CD4-positive, alpha-beta T cell treated with Interferon alpha-2 for 1 hour (primary cell): ENCODE measurements around the gene PDZK1IP1.
"Not testable (repeated sequence)": the region's sequence is repeated elsewhere in the genome, so short reads cannot be mapped to it uniquely, and the experiment has no call there.

Source experiments
- DNase-seq, 2 donors: peaks; one replicate each; pipeline ENCODE4 v3.0.0-alpha.2; 2020 to 2022

The PDZK1IP1 gene

DNA sequence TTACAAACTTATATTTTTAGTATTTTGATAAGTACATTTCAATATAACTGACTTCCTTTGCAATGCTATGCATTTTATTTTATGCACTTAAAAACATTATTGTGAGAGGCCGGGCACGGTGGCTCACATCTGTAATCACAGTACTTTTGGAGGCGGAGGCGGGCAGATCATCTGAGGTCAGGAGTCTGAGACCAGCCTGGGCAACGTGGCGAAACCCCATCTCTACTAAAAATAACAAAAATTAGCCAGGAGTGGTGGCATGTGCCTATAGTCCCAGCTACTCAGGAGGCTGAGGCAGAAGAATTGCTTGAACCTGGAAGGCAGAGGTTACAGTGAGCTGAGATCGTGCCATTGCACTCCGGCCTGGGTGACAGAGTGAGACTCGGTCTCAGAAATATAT lies 6.1 kb upstream of the PDZK1IP1 start:
- DNase-seq: not testable (repeated sequence)

DNA sequence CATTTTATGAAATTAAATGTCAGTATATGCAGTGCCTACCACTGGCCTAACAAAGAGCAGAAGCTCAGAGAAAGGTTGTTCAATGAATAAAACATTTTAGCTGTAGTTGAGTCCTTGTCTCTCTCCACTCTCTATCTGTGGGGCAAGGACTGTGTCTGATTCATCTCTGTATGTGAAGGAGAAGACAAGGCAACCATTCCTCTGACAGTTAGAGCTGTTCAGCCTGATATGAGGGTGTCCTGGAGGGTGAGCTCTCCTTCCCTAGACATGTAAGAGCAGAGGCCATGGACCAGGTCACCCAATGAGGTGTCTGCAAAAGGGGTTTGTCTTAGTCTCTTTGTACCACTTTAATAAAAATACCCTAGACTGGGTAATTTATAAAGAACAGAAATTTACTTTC lies 4.5 kb upstream of the PDZK1IP1 start:
- DNase-seq: no peak

- DNase-seq: not testable (repeated sequence)
These were observed 3.7 kb upstream of the PDZK1IP1 start for GRCh38 chr1:47193496-47193895.

GRCh38 chr1:47192458-47193384 lies 2.9 kb upstream of the PDZK1IP1 start:
- DNase-seq: peak; percentile 55 to 67

- no peak for DNase-seq
These were observed 2.2 kb upstream of the PDZK1IP1 start for GRCh38 chr1:47191940-47192457.

DNA sequence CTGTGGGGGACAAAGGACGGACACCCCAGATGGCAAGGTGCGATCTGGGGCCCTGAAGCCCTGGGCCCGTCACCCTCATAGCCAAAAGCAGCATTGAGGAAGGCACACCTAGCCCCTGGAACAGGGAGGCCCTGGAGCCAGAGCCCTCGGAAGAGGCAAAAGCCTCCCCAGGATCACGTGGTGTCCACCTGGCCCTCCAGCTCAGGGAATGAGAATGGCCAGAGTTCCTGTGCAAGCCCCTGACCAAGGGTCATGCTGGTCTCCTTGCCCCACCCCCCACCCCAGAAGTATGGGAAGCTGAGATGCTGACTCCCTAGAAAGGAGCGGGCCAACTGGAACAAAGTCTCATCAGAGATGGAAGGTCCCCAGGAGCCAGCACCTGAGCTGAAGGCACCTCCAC lies 1.0 kb upstream of the PDZK1IP1 start:
- no peak for DNase-seq

DNA sequence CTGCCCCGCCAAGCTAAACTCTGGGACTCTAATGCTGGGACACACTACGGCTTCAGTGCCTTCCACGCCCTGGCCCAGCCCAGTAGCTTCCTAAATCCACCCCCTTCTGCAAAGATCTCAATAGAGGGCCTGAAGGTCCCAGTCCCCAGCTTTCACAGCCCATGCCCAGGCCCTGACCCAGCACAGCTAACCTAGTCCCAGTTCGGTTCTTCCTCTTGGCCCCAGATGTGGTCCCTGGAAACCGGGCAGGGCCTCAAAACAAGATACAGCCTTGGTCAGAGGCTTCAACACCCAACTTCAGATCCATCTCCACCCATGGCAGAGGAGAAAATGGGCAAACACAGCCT lies 646 bp upstream of the PDZK1IP1 start:
- DNase-seq: no peak

DNA sequence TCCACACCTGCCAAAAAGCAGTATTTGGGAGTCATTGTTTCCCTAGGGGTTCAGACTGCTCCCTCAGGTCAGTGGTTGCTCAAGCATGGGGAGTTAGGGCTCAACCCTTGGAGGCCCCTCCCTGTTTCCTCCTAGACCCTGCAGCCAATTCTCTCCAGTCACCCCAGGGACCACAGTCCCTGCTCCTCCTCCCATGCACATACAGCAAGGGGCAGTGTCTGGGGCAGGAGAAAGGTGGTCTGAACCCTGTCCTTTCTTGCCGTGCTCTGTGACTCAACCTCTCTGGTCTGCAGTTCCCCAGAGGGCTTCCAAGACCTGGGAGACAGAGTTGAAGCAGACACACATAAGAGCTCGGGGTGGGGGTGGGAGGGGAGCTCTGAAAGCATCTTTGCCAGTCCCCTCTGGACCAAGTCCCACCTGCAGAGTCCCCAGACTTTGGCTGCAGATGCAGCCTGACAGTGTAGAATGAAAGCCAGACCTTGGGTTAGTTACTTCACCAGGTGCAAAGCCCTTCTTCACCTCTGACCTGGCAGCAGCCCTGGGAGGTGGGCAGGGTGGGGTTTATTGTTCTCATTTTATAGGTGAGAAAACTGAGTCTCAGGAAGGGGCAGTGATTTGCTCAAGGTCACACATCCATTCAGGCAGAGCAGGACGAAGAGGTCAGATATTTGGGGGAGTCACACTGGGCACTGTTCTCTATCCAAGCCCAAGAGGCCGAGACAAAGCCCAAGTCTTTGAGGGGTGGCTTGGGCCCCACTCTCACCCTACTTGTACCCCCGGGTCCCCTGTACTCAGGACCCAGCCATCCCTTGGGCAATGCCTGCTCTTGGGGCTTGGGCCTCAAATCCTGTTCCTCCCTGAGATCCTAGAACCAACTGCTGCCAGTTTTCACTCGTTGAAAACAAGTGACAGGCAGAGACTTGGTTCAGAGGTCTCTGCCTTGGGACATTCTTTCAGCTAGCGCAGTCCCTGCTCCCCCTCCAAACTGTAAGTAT lies 748 bp downstream of the PDZK1IP1 start:
- DNase-seq: no peak

DNA sequence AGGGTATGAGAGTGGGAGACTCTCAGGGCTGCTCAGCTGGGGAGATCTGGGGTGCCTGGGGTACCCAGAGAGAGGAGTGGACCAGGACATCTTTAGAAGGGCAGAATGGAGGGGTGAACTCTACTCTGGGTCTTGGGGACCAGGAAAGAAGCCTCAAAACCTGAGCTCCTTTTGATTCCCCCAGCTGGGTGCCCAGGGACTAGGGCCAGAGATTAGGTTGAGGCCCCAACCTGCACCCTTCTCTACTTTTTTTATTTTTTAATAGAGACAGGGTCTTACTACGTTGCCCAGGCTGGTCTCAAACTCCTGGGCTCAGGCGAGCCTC lies 1.9 kb downstream of the PDZK1IP1 start:
- no peak for DNase-seq

- DNase-seq: no peak
These were observed 2.5 kb downstream of the PDZK1IP1 start for GRCh38 chr1:47187231-47187925.

DNA sequence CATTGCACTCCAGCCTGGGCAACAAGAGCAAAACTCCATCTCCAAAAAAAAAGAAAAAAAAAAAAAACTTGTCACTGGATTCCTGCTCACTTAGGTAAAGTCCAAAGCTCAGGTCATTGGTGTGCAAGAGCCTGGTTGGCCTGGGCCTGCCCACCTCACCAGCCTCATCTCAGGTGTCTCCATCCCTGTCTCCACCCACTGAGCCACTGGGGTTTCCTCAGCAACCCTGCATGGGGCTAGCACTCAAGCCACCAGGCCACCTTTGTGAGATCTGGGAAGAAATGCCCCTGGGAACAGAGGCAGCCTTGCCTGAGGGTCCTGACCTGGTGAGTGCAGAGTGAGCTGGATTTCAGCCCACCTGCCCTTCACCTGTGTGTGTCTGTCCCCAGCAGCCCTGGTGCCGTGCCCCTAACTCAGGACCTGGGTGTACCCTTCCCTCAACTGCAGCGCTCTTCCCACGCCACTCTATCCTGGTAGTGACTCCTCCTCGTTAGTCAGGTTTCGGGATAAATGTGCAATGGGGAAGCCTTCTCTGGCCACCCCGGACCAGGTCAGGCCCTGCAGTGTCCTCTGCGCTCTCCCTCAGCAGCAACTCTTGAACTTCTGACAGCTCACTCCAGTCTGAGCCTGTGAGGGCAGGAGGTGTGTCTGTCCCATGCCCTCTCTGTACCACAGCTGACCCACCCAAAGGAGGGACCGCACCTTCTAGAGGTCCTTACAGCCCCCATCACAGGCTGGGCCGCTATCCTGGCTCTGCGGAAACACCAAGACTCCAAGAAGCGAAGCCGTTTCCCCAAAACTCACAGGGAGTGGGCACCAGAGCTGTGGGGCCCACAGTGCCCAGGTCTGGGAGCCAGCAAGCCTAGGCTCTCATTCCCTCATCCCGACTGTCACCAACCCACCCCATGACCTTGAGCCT lies 3.3 kb downstream of the PDZK1IP1 start:
- DNase-seq: no peak

DNA sequence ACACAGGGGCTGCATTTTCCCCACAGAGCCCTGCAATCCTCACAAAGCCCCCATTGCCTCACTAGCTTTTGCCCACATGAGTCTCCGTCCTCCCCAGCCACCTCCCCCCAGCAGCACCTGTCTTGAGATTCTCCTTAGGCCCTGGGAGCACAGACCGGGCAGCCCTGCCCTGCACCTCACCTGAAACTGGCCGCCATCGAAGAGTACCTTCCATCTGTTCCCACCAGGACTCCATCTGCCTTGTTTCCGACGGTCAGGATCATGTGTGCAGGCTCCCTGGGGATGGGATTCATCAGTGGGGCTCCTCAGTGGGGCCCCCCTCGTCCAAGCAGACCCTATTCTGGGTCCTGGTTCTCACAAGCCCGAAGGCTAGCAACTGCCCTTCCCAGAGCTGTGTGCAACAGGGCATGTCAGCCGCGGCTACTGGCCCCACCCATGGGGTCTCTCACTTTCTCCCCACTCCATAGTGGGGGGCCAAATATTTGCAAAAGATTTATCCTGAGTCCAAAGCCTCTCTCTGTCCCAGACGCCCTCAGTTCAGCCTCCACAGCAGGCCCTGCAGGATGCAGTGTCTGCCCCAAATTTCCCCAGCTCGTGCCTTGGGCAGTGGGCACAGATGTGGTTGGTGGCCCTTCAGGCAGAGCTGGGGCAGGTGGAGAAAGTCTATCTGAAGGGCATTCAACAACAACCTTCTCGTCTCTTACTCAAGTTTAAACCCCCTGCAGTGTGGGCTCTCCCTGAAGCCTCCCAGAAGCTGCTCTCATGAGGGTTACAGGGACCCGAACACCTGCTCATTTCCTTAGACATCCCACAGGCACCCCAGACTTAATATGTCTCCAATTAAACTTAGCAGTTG lies 4.8 kb downstream of the PDZK1IP1 start:
- DNase-seq: no peak

DNA sequence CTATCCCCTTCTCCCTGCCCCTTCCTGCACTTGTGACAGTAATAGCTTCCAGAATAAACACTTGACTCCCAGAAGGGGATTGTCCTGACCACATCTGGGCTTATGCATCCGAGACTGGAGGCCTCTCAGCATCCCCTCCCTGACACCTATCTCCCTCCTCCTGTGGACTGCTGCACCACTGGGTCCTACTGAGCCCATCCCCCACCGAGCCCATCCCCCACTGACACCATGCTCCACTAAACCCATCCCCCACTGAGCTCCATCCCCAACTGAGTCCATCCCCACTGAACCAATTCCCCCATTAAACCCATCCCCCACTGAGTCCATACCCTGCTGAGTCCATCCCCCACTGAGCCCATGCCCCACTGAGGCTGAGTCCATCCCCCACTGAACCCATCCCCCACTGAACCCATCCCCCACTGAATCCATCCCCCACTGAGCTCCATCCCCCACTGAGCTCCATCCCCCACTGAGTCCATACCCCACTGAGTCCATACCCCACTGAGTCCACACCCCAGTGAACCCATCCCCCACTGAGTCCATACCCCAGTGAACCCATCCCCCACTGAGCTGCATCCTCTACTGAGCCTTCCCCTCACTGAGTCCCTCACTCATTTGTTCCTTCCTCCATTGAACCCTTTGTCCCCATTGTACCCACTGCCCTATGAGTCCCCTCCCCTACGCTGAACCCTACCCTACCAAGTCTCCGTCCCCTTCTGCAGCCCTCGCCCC lies 5.6 kb downstream of the PDZK1IP1 start:
- DNase-seq: no peak

DNA sequence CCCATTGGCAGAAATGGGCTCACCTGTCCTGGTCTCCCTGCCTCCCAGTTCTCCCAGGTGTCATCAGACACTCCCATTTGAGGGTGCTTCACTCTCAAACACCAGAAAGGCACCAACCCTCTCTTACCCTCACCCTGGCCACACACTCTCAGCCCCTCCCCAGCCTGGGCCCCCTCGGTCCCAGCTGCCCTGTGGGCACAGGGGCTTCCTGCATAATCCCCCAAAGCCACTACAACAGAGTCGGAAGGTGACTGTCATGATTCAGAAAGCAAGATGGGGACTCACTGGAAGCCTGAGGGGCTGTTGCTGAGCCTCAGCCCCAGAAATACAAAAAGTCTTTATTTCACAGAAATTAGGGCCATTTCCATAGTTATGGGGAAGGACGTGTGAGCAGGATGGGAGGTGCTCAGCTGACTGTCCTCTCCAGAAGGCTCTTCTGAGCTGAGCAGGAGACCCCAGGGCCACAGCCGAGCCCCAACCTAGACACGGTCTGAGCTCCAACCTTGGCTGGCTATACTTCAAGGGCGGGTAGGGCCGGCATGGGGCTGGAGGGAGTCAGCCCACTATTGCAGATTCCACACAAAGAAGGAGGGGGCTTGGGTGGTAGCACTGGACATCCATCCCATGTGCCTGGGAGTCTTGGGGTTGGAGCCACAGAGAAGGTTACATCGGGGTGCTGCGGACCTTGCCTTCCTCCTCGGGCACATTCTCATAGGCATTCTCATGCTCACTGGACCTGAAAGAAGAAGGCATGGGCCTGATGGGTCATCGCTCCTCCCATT lies 6.3 kb downstream of the PDZK1IP1 start:
- DNase-seq: no peak

DNA sequence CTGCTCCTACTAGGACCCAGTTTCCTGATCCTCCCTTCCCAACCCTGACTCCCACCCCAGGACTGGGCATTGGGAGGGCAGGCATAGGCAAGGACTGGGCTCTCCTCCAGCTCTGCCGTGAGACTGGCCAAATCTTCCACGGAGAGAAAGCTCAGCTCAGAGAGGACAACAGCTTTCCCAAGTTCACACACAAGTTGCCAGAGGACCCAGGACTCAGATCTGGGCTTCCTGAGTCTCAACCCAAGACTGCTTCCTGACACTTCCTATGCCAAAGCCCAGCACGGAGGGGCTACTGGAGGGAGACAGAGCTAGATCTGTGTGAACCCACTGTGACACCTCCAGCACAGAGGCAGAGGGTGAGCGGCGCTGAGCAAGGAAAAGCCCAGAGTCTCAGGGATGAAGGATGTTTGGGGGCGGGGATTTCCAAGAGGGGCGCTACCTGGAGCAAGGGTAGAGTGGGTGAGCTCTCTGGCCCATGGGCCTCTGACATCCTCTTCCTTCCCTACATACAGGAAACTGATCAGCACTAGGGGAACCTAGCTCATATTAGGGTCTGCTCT lies 7.1 kb downstream of the PDZK1IP1 start:
- DNase-seq: no peak

GRCh38 chr1:47181955-47182675 lies 7.7 kb downstream of the PDZK1IP1 start:
- DNase-seq: no peak

- no peak for DNase-seq
These were observed 8.5 kb downstream of the PDZK1IP1 start for GRCh38 chr1:47181095-47181954.
